A673 (cell line): ENCODE data around the gene CDK8. TPM values are rescaled to one million over a fixed set of nuclear protein-coding genes. Genes with fewer than 3 reads are reported as not detected.

Source experiments
- BruUV-seq: library from RNA; stranded (reverse); fragments of 400-500 nt; replicated peaks from 2 replicates; lab custom pipeline; 2021; lab: Mats Ljungman, UMichigan
- CTCF ChIA-PET: fragments of 300-600 bp; sonication (Branson Sonifier 250); formaldehyde crosslinking; loops from one replicate; lab custom pipeline; 2022; ENCODE audit warnings: antibody characterized with exemption; lab: Charles Lee
- POLR2A ChIA-PET: fragments of 300-600 bp; sonication (Branson Sonifier 250); formaldehyde crosslinking; loops from one replicate; lab custom pipeline; 2022; ENCODE audit warnings: antibody characterized with exemption; ENCODE audit not compliant: low non-redundant PET; lab: Charles Lee
- DNase-seq: peaks from one replicate; pipeline ENCODE4 v3.0.0-alpha.2; 2015; ENCODE audit warnings: low spot score
- H3K27ac ChIP-seq: fragments of 200-600 bp; sonication (generic); 2 replicates; pipeline ENCODE4 v1.5.1; 2016; ENCODE audit warnings: mixed run types, low read depth, mild to moderate bottlenecking, mixed read lengths, antibody characterized with exemption, low read length; ENCODE audit not compliant: poor library complexity, severe bottlenecking
- H3K27me3 ChIP-seq: fragments of 200-600 bp; sonication (generic); replicated peaks from 2 replicates; pipeline ENCODE4 v1.6.1; 2017; ENCODE audit warnings: mixed run types, low read depth, mild to moderate bottlenecking, mixed read lengths, antibody characterized with exemption, low read length; ENCODE audit not compliant: insufficient read depth, poor library complexity
- H3K36me3 ChIP-seq: fragments of 200-600 bp; sonication (generic); 2 replicates; pipeline ENCODE4 v1.6.1; 2016; ENCODE audit warnings: mixed run types, mild to moderate bottlenecking, mixed read lengths, antibody characterized with exemption, low read length; ENCODE audit not compliant: insufficient read depth, poor library complexity, severe bottlenecking
- H3K4me1 ChIP-seq: fragments of 200-600 bp; sonication (generic); 2 replicates; pipeline ENCODE4 v1.6.1; 2017; ENCODE audit warnings: mixed run types, mild to moderate bottlenecking, mixed read lengths, antibody characterized with exemption, low read length; ENCODE audit not compliant: insufficient read depth, poor library complexity, severe bottlenecking
- H3K4me3 ChIP-seq: fragments of 200-600 bp; sonication (generic); 2 replicates; pipeline ENCODE4 v1.5.1; 2016; ENCODE audit warnings: low read depth, mixed run types, mild to moderate bottlenecking, mixed read lengths, low read length; ENCODE audit not compliant: poor library complexity, severe bottlenecking
- H3K9me3 ChIP-seq: fragments of 200-600 bp; sonication (generic); 2 replicates; pipeline ENCODE4 v1.6.1; 2016; ENCODE audit warnings: mixed run types, low read depth, mild to moderate bottlenecking, mixed read lengths, antibody characterized with exemption, low read length; ENCODE audit not compliant: poor library complexity, severe bottlenecking
- CTCF ChIP-seq: fragments of 300-800, 200-600 bp; sonication (generic); conservative IDR thresholded peaks from 2 replicates; pipeline ENCODE4 v1.5.1; 2017; ENCODE audit warnings: low read depth, mild to moderate bottlenecking, antibody characterized with exemption, low read length, moderate library complexity, mixed read lengths
- EZH2 ChIP-seq: fragments of 200-600 bp; sonication (generic); IDR thresholded peaks from 2 replicates; pipeline ENCODE4 v1.6.1; 2017; ENCODE audit warnings: borderline replicate concordance, low read depth, mild to moderate bottlenecking, mixed read lengths, antibody characterized with exemption, low read length; ENCODE audit not compliant: poor library complexity, severe bottlenecking
- intact Hi-C: fragments of 100-400 bp; cut with micrococcal nuclease; formaldehyde crosslinking; loops from one replicate; pipeline ENCODE4 v1.10.0; 2022; ENCODE audit not compliant: unreplicated experiment
- total RNA-seq: library from RNA; stranded (reverse); gene quantifications from 2 replicates; pipeline ENCODE4 v1.2.3, GENCODE V29; 2021

CDK8 gene
- total RNA-seq, 1 experiment from 2014 or later = 23.1 TPM

GRCh38 chr13:26384587-26384986, 130.7 kb downstream of the CDK8 start:
- BruUV-seq = no TSS peak
- ChIA-PET CTCF (no interaction called here), POLR2A (no interaction called here)
- Histone ChIP-seq H3K9me3 (no peaks in the 10 kb centered on the region), H3K36me3 (no peaks in the 10 kb centered on the region), H3K27me3 (no peaks in the 10 kb centered on the region), H3K4me3 (no peak overlapping the region), H3K27ac (no peak overlapping the region), H3K4me1 (no peaks in the 10 kb centered on the region)
- no peak for DNase-seq
- intact Hi-C loops = no loop called here
- TF ChIP-seq CTCF (no peak), EZH2 (no peak)

GRCh38 chr13:26386026-26386425, 132.1 kb downstream of the CDK8 start:
- POLR2A ChIA-PET = no interaction called here
- DNase-seq = no peak
- no TSS peak for BruUV-seq
- intact Hi-C loops = no loop called here
- no peaks in the 10 kb centered on the region for H3K9me3 ChIP-seq
- CTCF ChIA-PET = no interaction called here
- no peak overlapping the region for H3K27ac ChIP-seq
- no peak overlapping the region for H3K4me3 ChIP-seq
- H3K27me3 ChIP-seq = no peaks in the 10 kb centered on the region
- no peaks in the 10 kb centered on the region for H3K36me3 ChIP-seq
- TF ChIP-seq EZH2 = no peak
- no peak for TF ChIP-seq CTCF
- no peaks in the 10 kb centered on the region for H3K4me1 ChIP-seq

DNA sequence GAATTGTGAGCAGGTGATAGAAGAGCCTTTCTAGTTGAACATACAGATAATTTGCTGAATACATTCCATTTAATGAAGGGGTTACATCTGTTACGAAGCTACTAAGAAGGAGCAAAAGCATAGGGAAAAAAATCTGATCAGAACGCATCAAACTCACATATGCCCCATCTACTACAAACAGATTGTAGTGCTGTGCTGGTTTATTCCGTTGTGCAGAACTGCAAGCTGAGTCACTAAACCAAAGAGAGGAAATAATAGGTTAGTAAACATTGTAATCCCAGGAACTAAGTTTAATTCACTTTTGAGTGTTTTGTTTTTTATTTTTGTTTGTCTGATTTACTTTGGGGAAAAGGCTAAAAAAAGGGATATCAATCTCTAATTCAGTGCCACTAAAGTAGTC, 136.3 kb downstream of the CDK8 start:
- Histone ChIP-seq H3K4me1 (no peaks in the 10 kb centered on the region), H3K4me3 (no peak overlapping the region), H3K27ac (no peak overlapping the region), H3K27me3 (no peaks in the 10 kb centered on the region), H3K36me3 (no peaks in the 10 kb centered on the region), H3K9me3 (no peaks in the 10 kb centered on the region)
- intact Hi-C loops = no loop called here
- ChIA-PET CTCF (no interaction called here), POLR2A (no interaction called here)
- BruUV-seq = no TSS peak
- DNase-seq = no peak
- TF ChIP-seq EZH2 (no peak), CTCF (no peak)

GRCh38 chr13:26400545-26400944, 146.6 kb downstream of the CDK8 start:
- CTCF ChIA-PET = no interaction called here

More at GRCh38 chr13:26400545-26400944, 146.6 kb downstream of the CDK8 start:
- TF ChIP-seq EZH2 (no peak), CTCF (no peak)
- Histone ChIP-seq H3K27me3 (no peaks in the 10 kb centered on the region), H3K36me3 (peaks cover 4% of the 10 kb centered on the region), H3K27ac (no peak overlapping the region), H3K4me1 (no peaks in the 10 kb centered on the region), H3K9me3 (no peaks in the 10 kb centered on the region), H3K4me3 (no peak overlapping the region)
- POLR2A ChIA-PET = no interaction called here
- BruUV-seq = no TSS peak
- intact Hi-C loops = no loop called here
- no peak for DNase-seq
